Measurements from ENCODE around the gene C1RL.

The C1RL gene

GRCh38 chr12:7108796-7109571 is at the start of gene C1RL:
TSS of gene C1RL (minus strand) at chr12:7109214. CDS start at chr12:7109180, 34 bp downstream.
- Mint-ChIP-seq H3K27ac (ENCODE audit: low read depth) (peak within 1 kb of the TSS; percentile 89), H3K4me3 (peak within 1 kb of the TSS; percentile 93), H3K27me3 (no peaks in the 10 kb centered on the region), H3K4me1 (peaks cover 57% of the 10 kb centered on the region), H3K9me3 (peaks cover 7% of the 10 kb centered on the region), H3K36me3 (ENCODE audit: insufficient read depth) (peaks cover 9% of the 10 kb centered on the region)
- DNase-seq (ENCODE audit: low spot score in 2 of 2) (peak; percentile 50 to 74), ATAC-seq (replicated peaks; ENCODE audit: extremely low read depth, poor library complexity, severe bottlenecking) (peak; percentile 17)

- H3K27me3 Mint-ChIP-seq = peaks cover 7% of the 10 kb centered on the region
- H3K9me3 Mint-ChIP-seq = no peaks in the 10 kb centered on the region
- DNase-seq (ENCODE audit: low spot score in 2 of 2) = no peak
- H3K27ac Mint-ChIP-seq (ENCODE audit: low read depth) = no peak overlapping the region
- H3K4me3 Mint-ChIP-seq = no peak overlapping the region
- ATAC-seq (replicated peaks; ENCODE audit: extremely low read depth, poor library complexity, severe bottlenecking) = no peak
- H3K36me3 Mint-ChIP-seq (ENCODE audit: insufficient read depth) = peaks cover 15% of the 10 kb centered on the region
- peaks cover under 1% of the 10 kb centered on the region for H3K4me1 Mint-ChIP-seq
Observed at GRCh38 chr12:7157391-7157790, 48.4 kb upstream of the C1RL start.

- no peak for DNase-seq (ENCODE audit: low spot score in 2 of 2)
- no peak for ATAC-seq (replicated peaks; ENCODE audit: extremely low read depth, poor library complexity, severe bottlenecking)
- H3K4me1 Mint-ChIP-seq = no peaks in the 10 kb centered on the region
- peaks cover 18% of the 10 kb centered on the region for H3K36me3 Mint-ChIP-seq (ENCODE audit: insufficient read depth)
- no peaks in the 10 kb centered on the region for H3K27me3 Mint-ChIP-seq
- no peak overlapping the region for H3K4me3 Mint-ChIP-seq
- no peaks in the 10 kb centered on the region for H3K9me3 Mint-ChIP-seq
- H3K27ac Mint-ChIP-seq (ENCODE audit: low read depth) = no peak overlapping the region
Observed at GRCh38 chr12:7156259-7157197, 47.5 kb upstream of the C1RL start.

GRCh38 chr12:7155471-7156034 is 46.5 kb upstream of the C1RL start:
- no peaks in the 10 kb centered on the region for H3K9me3 Mint-ChIP-seq
- ATAC-seq (replicated peaks; ENCODE audit: extremely low read depth, poor library complexity, severe bottlenecking) (no peak), DNase-seq (ENCODE audit: low spot score in 2 of 2) (no peak)
- H3K4me3 Mint-ChIP-seq = no peak overlapping the region
- H3K27ac Mint-ChIP-seq (ENCODE audit: low read depth) = no peak overlapping the region
- H3K4me1 Mint-ChIP-seq = no peaks in the 10 kb centered on the region
- peaks cover 21% of the 10 kb centered on the region for H3K36me3 Mint-ChIP-seq (ENCODE audit: insufficient read depth)
- H3K27me3 Mint-ChIP-seq = no peaks in the 10 kb centered on the region

DNA sequence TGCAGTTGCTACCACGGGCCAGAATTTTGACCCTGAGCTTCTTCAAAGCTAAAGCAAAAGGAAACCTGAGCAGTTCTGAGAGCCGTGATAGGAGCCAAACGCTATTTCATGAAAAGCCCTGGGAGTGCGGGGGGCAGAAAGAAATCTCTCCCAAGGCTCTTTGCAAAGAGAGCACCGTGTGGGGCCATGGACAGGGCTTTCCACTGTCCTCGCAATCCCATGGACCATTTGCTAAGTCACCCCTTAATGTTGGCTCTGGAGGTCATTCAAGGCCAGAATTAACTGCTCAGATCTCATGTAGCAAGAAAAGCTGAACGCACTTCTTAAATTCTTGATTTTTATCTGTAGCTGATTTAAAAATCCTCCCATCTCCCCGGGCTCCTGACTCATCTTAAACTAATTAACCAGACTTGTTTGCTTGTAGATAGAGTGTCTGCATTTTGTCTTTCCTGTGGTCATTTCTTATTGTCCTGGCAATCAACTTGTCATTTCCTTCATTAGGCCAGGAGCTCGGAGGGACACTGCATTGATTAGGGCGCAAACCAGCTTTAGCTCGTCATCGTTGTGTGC is 46.0 kb upstream of the C1RL start:
- ATAC-seq (replicated peaks; ENCODE audit: extremely low read depth, poor library complexity, severe bottlenecking) (no peak), DNase-seq (ENCODE audit: low spot score in 2 of 2) (no peak)
- Mint-ChIP-seq H3K27ac (ENCODE audit: low read depth) (no peak overlapping the region), H3K4me3 (no peak overlapping the region), H3K9me3 (no peaks in the 10 kb centered on the region), H3K27me3 (no peaks in the 10 kb centered on the region), H3K4me1 (no peaks in the 10 kb centered on the region), H3K36me3 (ENCODE audit: insufficient read depth) (peaks cover 25% of the 10 kb centered on the region)

GRCh38 chr12:7154042-7154441 is 45.0 kb upstream of the C1RL start:
- ATAC-seq (replicated peaks; ENCODE audit: extremely low read depth, poor library complexity, severe bottlenecking) = no peak
- Mint-ChIP-seq H3K4me3 (no peak overlapping the region), H3K27ac (ENCODE audit: low read depth) (no peak overlapping the region), H3K27me3 (no peaks in the 10 kb centered on the region), H3K36me3 (ENCODE audit: insufficient read depth) (peaks cover 30% of the 10 kb centered on the region), H3K4me1 (no peaks in the 10 kb centered on the region), H3K9me3 (no peaks in the 10 kb centered on the region)
- DNase-seq (ENCODE audit: low spot score in 2 of 2) = no peak

DNA sequence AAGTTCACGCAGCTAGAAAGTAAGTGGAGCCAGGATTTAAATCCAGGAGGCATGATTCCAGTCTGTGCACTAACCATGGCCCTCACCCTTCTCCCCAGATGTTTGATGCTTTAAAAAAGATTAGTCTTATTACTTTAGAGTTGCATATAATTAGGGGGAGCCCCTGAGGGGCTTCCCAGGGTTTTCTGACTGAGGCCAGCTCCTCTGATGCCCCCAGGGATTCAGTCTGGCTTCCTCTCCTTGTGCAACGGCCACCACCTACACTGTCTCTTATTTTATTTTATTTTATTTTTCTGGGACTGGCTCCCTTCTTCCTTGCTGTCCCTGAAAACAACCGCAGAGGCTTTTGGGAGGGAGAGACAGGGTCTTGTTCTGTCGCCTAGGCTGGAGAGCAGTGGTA is 43.8 kb upstream of the C1RL start:
- no peak for DNase-seq (ENCODE audit: low spot score in 2 of 2)
- Mint-ChIP-seq H3K9me3 (no peaks in the 10 kb centered on the region), H3K27me3 (no peaks in the 10 kb centered on the region), H3K36me3 (ENCODE audit: insufficient read depth) (peaks cover 30% of the 10 kb centered on the region), H3K27ac (ENCODE audit: low read depth) (no peak overlapping the region), H3K4me1 (no peaks in the 10 kb centered on the region), H3K4me3 (no peak overlapping the region)
- ATAC-seq (replicated peaks; ENCODE audit: extremely low read depth, poor library complexity, severe bottlenecking) = no peak

DNA sequence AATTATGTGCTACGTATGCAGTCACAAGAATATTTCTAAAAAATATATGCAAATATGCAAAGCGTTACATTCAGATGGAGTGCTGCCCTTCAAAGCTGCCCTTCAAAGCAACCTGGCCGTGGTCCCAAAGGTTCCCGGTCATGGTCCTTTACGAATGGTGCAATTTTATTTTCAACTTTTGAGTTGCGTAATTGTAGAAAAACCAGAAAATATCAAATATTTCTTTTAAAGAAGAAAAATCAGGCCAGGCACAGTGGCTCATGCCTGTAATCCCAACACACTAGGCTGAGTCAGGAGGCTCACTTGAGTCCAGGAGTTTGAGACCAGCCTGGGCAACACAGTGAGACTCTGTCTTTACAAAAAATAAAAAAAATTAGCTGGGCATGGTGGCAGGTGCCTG is 42.5 kb upstream of the C1RL start:
- peaks cover 32% of the 10 kb centered on the region for H3K36me3 Mint-ChIP-seq (ENCODE audit: insufficient read depth)
- no peak for DNase-seq (ENCODE audit: low spot score in 2 of 2)
- no peak overlapping the region for H3K4me3 Mint-ChIP-seq
- no peaks in the 10 kb centered on the region for H3K27me3 Mint-ChIP-seq
- no peak for ATAC-seq (replicated peaks; ENCODE audit: extremely low read depth, poor library complexity, severe bottlenecking)
- H3K4me1 Mint-ChIP-seq = no peaks in the 10 kb centered on the region
- H3K27ac Mint-ChIP-seq (ENCODE audit: low read depth) = no peak overlapping the region
- H3K9me3 Mint-ChIP-seq = no peaks in the 10 kb centered on the region

DNA sequence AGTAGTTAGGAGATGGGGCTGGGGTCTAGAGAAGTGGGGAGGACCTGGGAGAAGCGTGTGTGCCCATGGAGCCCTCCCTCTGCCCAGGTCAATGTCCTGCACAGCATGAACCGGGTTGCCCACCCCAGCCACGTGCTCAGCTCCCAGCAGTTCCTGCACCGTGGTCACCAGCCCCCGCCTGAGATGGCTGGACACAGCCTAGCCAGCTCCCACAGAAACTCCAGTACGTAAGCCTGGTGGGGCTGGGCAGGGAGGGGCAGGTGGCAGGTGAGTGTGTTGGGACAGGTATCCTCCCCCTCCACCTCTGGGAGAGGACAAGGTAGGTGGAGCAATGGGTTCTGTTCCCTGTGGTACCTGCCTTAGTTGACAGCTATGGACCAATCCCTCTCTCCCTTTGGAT is 41.8 kb upstream of the C1RL start:
- DNase-seq (ENCODE audit: low spot score in 2 of 2) (no peak), ATAC-seq (replicated peaks; ENCODE audit: extremely low read depth, poor library complexity, severe bottlenecking) (no peak)
- Mint-ChIP-seq H3K4me3 (no peak overlapping the region), H3K27ac (ENCODE audit: low read depth) (no peak overlapping the region), H3K4me1 (no peaks in the 10 kb centered on the region), H3K9me3 (no peaks in the 10 kb centered on the region), H3K36me3 (ENCODE audit: insufficient read depth) (peaks cover 30% of the 10 kb centered on the region), H3K27me3 (no peaks in the 10 kb centered on the region)

DNA sequence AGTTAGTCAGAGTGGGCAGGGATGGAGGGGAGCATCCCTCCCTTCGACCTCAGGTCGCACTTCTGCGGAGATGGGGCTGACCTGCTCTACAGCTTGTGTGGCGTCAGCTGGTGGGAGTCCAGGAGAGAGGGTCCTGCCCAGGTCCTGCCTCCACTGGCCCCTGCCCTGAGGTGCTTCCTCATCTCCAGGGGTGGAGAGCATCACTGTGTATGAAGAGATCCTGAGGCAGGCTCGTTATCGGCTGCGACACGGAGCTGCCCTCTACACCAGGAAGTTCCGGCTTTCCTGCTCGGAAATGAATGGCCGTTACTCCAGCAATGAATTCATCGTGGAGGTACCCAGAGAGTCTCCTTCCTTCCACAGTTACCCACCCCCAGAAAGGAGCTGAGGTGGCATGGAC is 41.3 kb upstream of the C1RL start:
- no peak for ATAC-seq (replicated peaks; ENCODE audit: extremely low read depth, poor library complexity, severe bottlenecking)
- no peaks in the 10 kb centered on the region for H3K27me3 Mint-ChIP-seq
- no peak overlapping the region for H3K27ac Mint-ChIP-seq (ENCODE audit: low read depth)
- DNase-seq (ENCODE audit: low spot score in 2 of 2) = no peak
- H3K4me1 Mint-ChIP-seq = no peaks in the 10 kb centered on the region
- no peak overlapping the region for H3K4me3 Mint-ChIP-seq
- peaks cover 29% of the 10 kb centered on the region for H3K36me3 Mint-ChIP-seq (ENCODE audit: insufficient read depth)
- H3K9me3 Mint-ChIP-seq = no peaks in the 10 kb centered on the region

DNA sequence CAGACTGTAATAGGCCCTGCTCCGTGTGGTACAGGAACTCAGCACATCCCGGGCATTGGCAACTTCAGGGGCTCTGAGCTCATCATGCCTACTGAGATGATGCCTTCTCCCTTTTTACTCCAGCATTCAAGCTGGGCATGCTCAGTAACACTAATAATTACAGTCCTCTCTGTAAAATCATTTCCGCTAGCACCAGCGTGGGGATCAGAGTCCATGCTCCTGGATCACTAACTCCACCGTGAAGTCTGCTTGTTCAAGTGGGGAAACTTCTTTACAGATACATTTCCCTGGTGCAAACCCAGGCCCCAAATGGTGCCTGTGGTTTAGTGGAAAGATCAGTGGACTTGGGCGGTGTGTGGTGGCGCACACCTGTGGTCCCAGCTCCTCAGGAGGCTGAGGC is 37.9 kb upstream of the C1RL start:
- ATAC-seq (replicated peaks; ENCODE audit: extremely low read depth, poor library complexity, severe bottlenecking) (no peak), DNase-seq (ENCODE audit: low spot score in 2 of 2) (no peak)
- Mint-ChIP-seq H3K27me3 (no peaks in the 10 kb centered on the region), H3K4me3 (no peak overlapping the region), H3K4me1 (no peaks in the 10 kb centered on the region), H3K9me3 (no peaks in the 10 kb centered on the region), H3K36me3 (ENCODE audit: insufficient read depth) (peaks cover 34% of the 10 kb centered on the region), H3K27ac (ENCODE audit: low read depth) (no peak overlapping the region)

- DNase-seq (ENCODE audit: low spot score in 2 of 2) = no peak
- Mint-ChIP-seq H3K27me3 (no peaks in the 10 kb centered on the region), H3K9me3 (no peaks in the 10 kb centered on the region), H3K36me3 (ENCODE audit: insufficient read depth) (peaks cover 40% of the 10 kb centered on the region), H3K4me1 (no peaks in the 10 kb centered on the region), H3K4me3 (no peak overlapping the region), H3K27ac (ENCODE audit: low read depth) (no peak overlapping the region)
- no peak for ATAC-seq (replicated peaks; ENCODE audit: extremely low read depth, poor library complexity, severe bottlenecking)
Observed at GRCh38 chr12:7146228-7146627, 37.2 kb upstream of the C1RL start.
